K562 (cell line): ENCODE data around the gene KCNAB2. TPM values are rescaled to one million over a fixed set of nuclear protein-coding genes. Genes with fewer than 3 reads are reported as not detected.

Experiments
- ATAC-seq: fragments of 200-7000 bp; cut with Tn5 transposase; 3 replicates; pipeline ENCODE4 v1.9.1; 2020; ENCODE audit warnings: moderate library complexity
- BruUV-seq: library from RNA; stranded (reverse); fragments of 400-500 nt; replicated peaks from 2 replicates; lab custom pipeline; 2021; lab: Mats Ljungman, UMichigan
- CTCF ChIA-PET: fragments of 300-600 bp; formaldehyde crosslinking; extraction: SDS; loops from one replicate; lab custom pipeline; 2021; ENCODE audit warnings: low intra/inter-chr PET ratio; lab: Yijun Ruan, JAX
- POLR2A ChIA-PET: fragments of 300-600, 350-650 bp; sonication (Branson Sonifier 250); formaldehyde crosslinking; extraction: SDS; loops from one replicate; lab custom pipeline; 2021; ENCODE audit warnings: antibody characterized with exemption, inconsistent platforms; lab: Yijun Ruan, JAX
- DNase-seq, 4 experiments: peaks; one replicate each; pipeline versions ENCODE4 v3.0.0 to v3.0.0-alpha.2; 2011 to 2018; ENCODE audit warnings: low spot score in 3 of 4, mixed read lengths in 3 of 4; ENCODE audit errors: extremely low read depth in 1 of 4
- FAIRE-seq: peaks from 2 replicates; lab custom pipeline; 2011; peaks lifted over from hg19 to GRCh38; lab: Jason Lieb, UNC
- H2AFZ ChIP-seq: 2 replicates; pipeline ENCODE4 v1.6.0; 2011; ENCODE audit warnings: low read depth, low read length, control low read depth, inconsistent platforms
- H3K27ac ChIP-seq: fragments of 200-600 bp; 3 replicates; pipeline ENCODE4 v1.8.0; 2011; ENCODE audit warnings: low read depth, mild to moderate bottlenecking, control low read depth, inconsistent platforms, low read length, moderate library complexity, mixed read lengths; ENCODE audit errors: extremely low read depth
- H3K27me3 ChIP-seq, 2 experiments: fragments of 300-600 bp in 1 of 2; 2 replicates in 1 of 2; 3 replicates in 1 of 2; pipeline versions ENCODE4 v1.6.0 to v1.8.0; 2011; ENCODE audit warnings: inconsistent platforms in 2 of 2, low read length in 2 of 2, mild to moderate bottlenecking in 1 of 2, mixed read lengths in 1 of 2, moderate library complexity in 1 of 2; ENCODE audit not compliant: control insufficient read depth in 2 of 2, insufficient read depth in 2 of 2
- H3K36me3 ChIP-seq: fragments of 300-600 bp; 3 replicates; pipeline ENCODE4 v1.8.0; 2011; ENCODE audit warnings: mild to moderate bottlenecking, low read length, inconsistent platforms; ENCODE audit not compliant: control insufficient read depth, insufficient read depth
- H3K4me1 ChIP-seq, 2 experiments: fragments of 200-600 bp in 1 of 2; replicated peaks in 1 of 2; 2 replicates in 1 of 2; 3 replicates in 1 of 2; pipeline versions ENCODE4 v1.5.1 to v1.8.0; 2011; ENCODE audit warnings: inconsistent platforms in 2 of 2, low read length in 2 of 2, mild to moderate bottlenecking in 1 of 2, mixed read lengths in 1 of 2, moderate library complexity in 1 of 2; ENCODE audit not compliant: control insufficient read depth in 2 of 2, insufficient read depth in 2 of 2
- H3K4me2 ChIP-seq: 2 replicates; pipeline ENCODE4 v1.6.1; 2011; ENCODE audit warnings: low read length, control low read depth, inconsistent platforms, mixed read lengths; ENCODE audit not compliant: insufficient read depth
- H3K4me3 ChIP-seq: fragments of 200-600 bp; sonication (generic), shearing (Covaris generic); 2 replicates; pipeline ENCODE4 v1.5.1; 2016; ENCODE audit warnings: control low read depth, inconsistent platforms
- H3K79me2 ChIP-seq: fragments of 200-600 bp; 3 replicates; pipeline ENCODE4 v1.8.0; 2011; ENCODE audit warnings: low read length, inconsistent platforms; ENCODE audit not compliant: control insufficient read depth, insufficient read depth
- H3K9ac ChIP-seq, 2 experiments: 2 replicates each; pipeline versions ENCODE4 v1.6.0 to v1.6.1; 2011; ENCODE audit warnings: low read depth in 2 of 2, low read length in 2 of 2, control low read depth in 1 of 2, inconsistent platforms in 1 of 2, mild to moderate bottlenecking in 1 of 2, mixed read lengths in 1 of 2; ENCODE audit not compliant: insufficient read depth in 1 of 2
- H3K9me1 ChIP-seq: one replicate; pipeline ENCODE4 v1.6.0; 2011; ENCODE audit warnings: inconsistent platforms, mild to moderate bottlenecking, low read length, moderate library complexity; ENCODE audit not compliant: control insufficient read depth, insufficient read depth
- H3K9me3 ChIP-seq: replicated peaks from 2 replicates; pipeline ENCODE4 v1.5.1; 2011; ENCODE audit warnings: low read depth, low read length, inconsistent platforms; ENCODE audit not compliant: control insufficient read depth, insufficient read depth
- H4K20me1 ChIP-seq: replicated peaks from 2 replicates; pipeline ENCODE4 v1.6.1; 2011; ENCODE audit warnings: low read length, inconsistent platforms, mixed read lengths; ENCODE audit not compliant: control insufficient read depth, insufficient read depth
- ASH1L ChIP-seq: fragments of 450-650 bp; IDR thresholded peaks from 2 replicates; pipeline ENCODE4 v1.6.1; 2018; ENCODE audit warnings: borderline replicate concordance, mild to moderate bottlenecking, low read depth; ENCODE audit not compliant: partially characterized antibody
- CEBPG ChIP-seq, 3 experiments: fragments of 200-800 bp in 1 of 3; sonication (Bioruptor generic) in 1 of 3; sonication (generic) in 1 of 3; formaldehyde crosslinking in 1 of 3; IDR thresholded peaks in 2 of 3; conservative IDR thresholded peaks in 1 of 3; 2 replicates each; pipeline versions ENCODE4 v1.6.1 to v1.8.0; 2016 to 2022; ENCODE audit warnings: missing compliant biosample characterization in 2 of 3, missing genetic modification characterization in 2 of 3, mild to moderate bottlenecking in 1 of 3, missing genetic modification reagents in 1 of 3
- ELF4 ChIP-seq: fragments of 450-650 bp; formaldehyde crosslinking; IDR thresholded peaks from 2 replicates; pipeline ENCODE4 v1.4.0; 2022; ENCODE audit warnings: missing genetic modification characterization
- ETV1 ChIP-seq: fragments of 450-650 bp; conservative IDR thresholded peaks from 2 replicates; pipeline ENCODE4 v1.6.1; 2016; ENCODE audit warnings: missing genetic modification characterization, control low read depth, low read depth, missing compliant biosample characterization
- FOXJ2 ChIP-seq: fragments of 200-800 bp; sonication (Bioruptor generic); IDR thresholded peaks from 2 replicates; pipeline ENCODE4 v1.6.1; 2016; ENCODE audit warnings: missing genetic modification characterization, missing compliant biosample characterization
- KDM2B ChIP-seq: fragments of 250-450 bp; sonication (Bioruptor Pico); IDR thresholded peaks from 2 replicates; pipeline ENCODE4 v1.8.0; 2021; ENCODE audit warnings: mild to moderate bottlenecking, moderate library complexity
- LCOR ChIP-seq: sonication (generic); formaldehyde crosslinking; IDR thresholded peaks from 2 replicates; pipeline ENCODE4 v1.8.0; 2022; ENCODE audit warnings: mild to moderate bottlenecking, missing genetic modification reagents
- MAZ ChIP-seq, 2 experiments: fragments of 450-650 bp in 1 of 2; sonication (generic) in 1 of 2; formaldehyde crosslinking; IDR thresholded peaks in 1 of 2; conservative IDR thresholded peaks in 1 of 2; 2 replicates each; pipeline versions ENCODE4 v1.4.0 to v1.5.0; 2020; ENCODE audit warnings: mild to moderate bottlenecking in 1 of 2, missing genetic modification reagents in 1 of 2
- MTA1 ChIP-seq: fragments of 450-650 bp; IDR thresholded peaks from 2 replicates; pipeline ENCODE4 v1.6.1; 2017; ENCODE audit warnings: borderline replicate concordance
- NCOA1 ChIP-seq: fragments of 450-650 bp; IDR thresholded peaks from 2 replicates; pipeline ENCODE4 v1.6.1; 2016; ENCODE audit warnings: low read depth
- PHF20 ChIP-seq: fragments of 450-650 bp; IDR thresholded peaks from 2 replicates; pipeline ENCODE4 v1.6.1; 2018; ENCODE audit not compliant: partially characterized antibody
- PTRF ChIP-seq: fragments of 450-650 bp; IDR thresholded peaks from 2 replicates; pipeline ENCODE4 v1.6.1; 2016; ENCODE audit warnings: mild to moderate bottlenecking, missing genetic modification characterization, missing compliant biosample characterization
- SNAPC5 ChIP-seq: fragments of 250-450 bp; sonication (Bioruptor Pico); IDR thresholded peaks from 2 replicates; pipeline ENCODE4 v1.8.0; 2021; ENCODE audit warnings: moderate library complexity, mild to moderate bottlenecking, inconsistent platforms
- THRA ChIP-seq: fragments of 450-650 bp; IDR thresholded peaks from 2 replicates; pipeline ENCODE4 v1.6.1; 2017; ENCODE audit warnings: mild to moderate bottlenecking, moderate library complexity
- YY1 ChIP-seq, 3 experiments: IDR thresholded peaks; 2 replicates each; pipeline ENCODE4 v1.6.1; 2011; ENCODE audit warnings: low read length in 2 of 3, mild to moderate bottlenecking in 2 of 3, moderate library complexity in 2 of 3, borderline replicate concordance in 1 of 3, control low read depth in 1 of 3, low read depth in 1 of 3; ENCODE audit not compliant: insufficient read depth in 3 of 3, insufficient replicate concordance in 2 of 3, control insufficient read depth in 1 of 3, insufficient read length in 1 of 3; ENCODE audit errors: extremely low read depth in 1 of 3
- ZNF253 ChIP-seq: fragments of 250-450 bp; sonication (Bioruptor Pico); conservative IDR thresholded peaks from 2 replicates; pipeline ENCODE4 v1.6.1; 2021; ENCODE audit warnings: mild to moderate bottlenecking
- ZNF408 ChIP-seq: fragments of 250-450 bp; sonication (Bioruptor Pico); IDR thresholded peaks from 2 replicates; pipeline ENCODE4 v1.4.0; 2020; ENCODE audit warnings: low read depth, mild to moderate bottlenecking, moderate library complexity
- WGBS: fragments of 100-300 bp; shearing (Covaris generic); methylation state at CpG from one replicate; pipeline ENCODE4 v1.1.6; 2016; ENCODE audit warnings: low coverage, mixed read lengths; ENCODE audit not compliant: insufficient coverage; ENCODE audit errors: missing lambda C conversion rate; 5-methylcytosine and 5-hydroxymethylcytosine counted together
- in situ Hi-C: fragments of 300-500 bp; cut with MboI; formaldehyde crosslinking; loops from 4 replicates; pipeline ENCODE4 v1.15.0; 2018; ENCODE audit warnings: inconsistent platforms, mixed read lengths
- intact Hi-C: fragments of 100-400 bp; cut with micrococcal nuclease; formaldehyde crosslinking; loops from 2 replicates; pipeline ENCODE4 v1.14.2; 2022
- polyA plus RNA-seq, 8 experiments: library from polyadenylated mRNA; depleted of rRNA in 4 of 8; stranded (reverse) in 5 of 8; unstranded in 3 of 8; fragments of >200 nt; fragmentation: Nextera tagmentation in 2 of 8; fragmentation: Illumina TruSeq in 1 of 8; extraction: Ambion mirVana in 2 of 8; extraction: Trizol in 1 of 8; gene quantifications; 2 replicates each; pipeline versions ENCODE4 v1.2.1 to v1.2.3, GENCODE V29; 2011 to 2014; ENCODE audit warnings: inconsistent platforms in 1 of 8, missing spikeins in 1 of 8
- total RNA-seq, 7 experiments: library from RNA; depleted of rRNA in 6 of 7; stranded (reverse); fragments of >200 nt in 6 of 7; fragmentation: Illumina TruSeq in 2 of 7; extraction: Trizol in 2 of 7; gene quantifications; 2 replicates each; pipeline versions ENCODE4 v1.2.1 to v1.2.3, GENCODE V29; 2011 to 2021; ENCODE audit warnings: low replicate concordance in 1 of 7
- TF ChIP-seq, protein P1 (sequence below): fragments of 200-800 bp; sonication (Bioruptor generic); IDR thresholded peaks from 2 replicates; pipeline ENCODE4 v1.6.1; 2017; ENCODE audit warnings: missing genetic modification characterization, missing compliant biosample characterization

KCNAB2 gene
- total and polyA plus RNA-seq, 9 of the 15 experiments (the other 6 are each of a cell fraction or from before 2014, with no cell fraction given) = 1.8 to 15.8 (median 7.1) TPM

DNA sequence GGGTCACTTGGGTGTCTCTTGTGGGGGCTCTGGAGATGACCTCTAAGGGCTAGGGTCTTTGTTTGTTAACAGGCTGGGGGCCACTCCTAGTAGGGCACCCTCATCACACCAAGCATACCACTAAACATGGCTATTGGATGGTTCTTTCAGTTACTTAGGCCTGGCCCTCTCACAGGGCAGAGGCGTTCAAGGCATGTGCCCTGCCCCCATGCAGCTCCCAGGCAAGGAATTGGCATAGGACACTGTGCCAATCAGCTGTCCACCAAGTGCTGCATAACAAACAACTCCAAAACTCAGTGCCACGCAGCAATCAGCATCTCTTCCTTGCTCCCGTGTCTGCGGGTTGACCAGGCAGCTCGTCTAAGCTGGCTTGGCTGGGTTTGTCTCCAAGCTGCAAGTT is 2.1 kb upstream of the KCNAB2 start:
- H3K9me1 ChIP-seq = peaks cover 4% of the 10 kb centered on the region
- H3K9ac ChIP-seq = no peak overlapping the region
- ATAC-seq (no peak), FAIRE-seq (no peak), DNase-seq (no peak)
- H2AFZ ChIP-seq = no peak overlapping the region
- no peak for TF ChIP-seq THRA
- no peak for TF ChIP-seq KDM2B
- TF ChIP-seq ETV1 (tag) = no peak
- no peak for TF ChIP-seq ZNF408 (CRISPR knock-in tag)
- TF ChIP-seq YY1 (IDR thresholded peaks at IDR 0.05; ENCODE audit: borderline replicate concordance in 1 of 3, control insufficient read depth in 1 of 3, extremely low read depth in 1 of 3, insufficient read depth in 3 of 3, insufficient read length in 1 of 3, insufficient replicate concordance in 2 of 3, low read depth in 1 of 3, low read length in 2 of 3) = no peak
- TF ChIP-seq FOXJ2 (tag) = no peak
- TF ChIP-seq ASH1L = no peak
- TF ChIP-seq SNAPC5 = no peak
- TF ChIP-seq MTA1 = no peak
- no peak for TF ChIP-seq PTRF (tag)
- no peak for TF ChIP-seq LCOR (CRISPR knock-in tag)
- no peak for TF ChIP-seq MAZ (CRISPR knock-in tag; conservative IDR thresholded peaks at IDR 0.05 in 1 of 2, IDR thresholded peaks at IDR 0.05 in 1 of 2)
- TF ChIP-seq CEBPG (CRISPR knock-in tag; IDR thresholded peaks at IDR 0.05) = no peak
- TF ChIP-seq CEBPG (tag; conservative IDR thresholded peaks at IDR 0.05 in 1 of 2, IDR thresholded peaks at IDR 0.05 in 1 of 2) = no peak
- TF ChIP-seq PHF20 = no peak
- no peak for TF ChIP-seq ELF4 (CRISPR knock-in tag)
- no peak for TF ChIP-seq ZNF253 (CRISPR knock-in tag)
- no peak for TF ChIP-seq NCOA1
- TF ChIP-seq, protein P1, sequence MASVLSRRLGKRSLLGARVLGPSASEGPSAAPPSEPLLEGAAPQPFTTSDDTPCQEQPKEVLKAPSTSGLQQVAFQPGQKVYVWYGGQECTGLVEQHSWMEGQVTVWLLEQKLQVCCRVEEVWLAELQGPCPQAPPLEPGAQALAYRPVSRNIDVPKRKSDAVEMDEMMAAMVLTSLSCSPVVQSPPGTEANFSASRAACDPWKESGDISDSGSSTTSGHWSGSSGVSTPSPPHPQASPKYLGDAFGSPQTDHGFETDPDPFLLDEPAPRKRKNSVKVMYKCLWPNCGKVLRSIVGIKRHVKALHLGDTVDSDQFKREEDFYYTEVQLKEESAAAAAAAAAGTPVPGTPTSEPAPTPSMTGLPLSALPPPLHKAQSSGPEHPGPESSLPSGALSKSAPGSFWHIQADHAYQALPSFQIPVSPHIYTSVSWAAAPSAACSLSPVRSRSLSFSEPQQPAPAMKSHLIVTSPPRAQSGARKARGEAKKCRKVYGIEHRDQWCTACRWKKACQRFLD (CRISPR knock-in tag) = no peak
- no peaks in the 10 kb centered on the region for H3K9me3 ChIP-seq
- no peak overlapping the region for H3K4me3 ChIP-seq
- intact Hi-C loops = no loop called here
- H3K36me3 ChIP-seq = no peaks in the 10 kb centered on the region
- BruUV-seq = no TSS peak
- POLR2A ChIA-PET = interaction anchor here (0.6 to 2.9 kb wide), 2 partner anchors 9 to 39 kb away, joined by 3 to 12 read pairs; no protein-coding TSS in a partner anchor
- H3K4me1 ChIP-seq = peaks cover 0 to 22% of the 10 kb centered on the region in 2 experiments; a peak in 2 of 5 replicates
- H3K79me2 ChIP-seq = no peaks in the 10 kb centered on the region
- in situ Hi-C loops = loop anchor here (5.0 kb wide), 1 partner anchor 299 kb away; no protein-coding TSS in a partner anchor
- CTCF ChIA-PET = interaction anchor here (1.0 kb wide), 1 partner anchor 202 kb away, joined by 5 read pairs; no protein-coding TSS in a partner anchor
- H3K27ac ChIP-seq = no peak overlapping the region
- no peak overlapping the region for H3K4me2 ChIP-seq
- peaks cover 71% of the 10 kb centered on the region for H4K20me1 ChIP-seq
- WGBS = 30% methylated on average over 5 of the region's 5 CpGs
- H3K27me3 ChIP-seq = peaks cover 0 to 31% of the 10 kb centered on the region in 2 experiments; a peak in 4 of 5 replicates
